HG03159 (cell line): ENCODE measurements around the gene FSTL5.

Experiments used
- ATAC-seq: cut with Tn5 transposase; IDR thresholded peaks from one replicate; pipeline ENCODE4 v1.9.1; 2021; ENCODE audit warnings: mild to moderate bottlenecking, moderate library complexity; ENCODE audit not compliant: unreplicated experiment

Gene FSTL5

DNA sequence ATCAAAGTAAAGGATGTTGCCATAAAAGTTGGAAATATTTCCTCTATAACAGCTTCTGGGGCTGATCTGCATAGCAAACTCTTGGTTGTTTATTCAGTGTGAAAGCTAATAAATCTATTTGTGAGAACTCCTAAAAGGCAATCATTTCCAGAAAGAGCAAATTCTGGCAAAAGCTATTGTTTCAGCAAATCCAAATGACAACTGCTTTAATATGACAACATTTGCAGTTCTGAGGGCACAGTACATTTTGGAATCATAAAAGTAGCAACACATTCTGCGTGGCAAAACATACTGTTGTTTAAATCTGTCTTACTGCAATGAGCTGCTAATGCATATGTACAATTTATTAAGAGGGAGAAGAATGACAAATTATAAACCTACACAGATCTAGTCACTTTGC, 818.1 kb downstream of the FSTL5 start:
- ATAC-seq: no peak

GRCh38 chr4:161343569-161343950, 820.2 kb downstream of the FSTL5 start:
- no peak for ATAC-seq

- no peak for ATAC-seq
Observed at GRCh38 chr4:161342881-161343568, 820.8 kb downstream of the FSTL5 start.

DNA sequence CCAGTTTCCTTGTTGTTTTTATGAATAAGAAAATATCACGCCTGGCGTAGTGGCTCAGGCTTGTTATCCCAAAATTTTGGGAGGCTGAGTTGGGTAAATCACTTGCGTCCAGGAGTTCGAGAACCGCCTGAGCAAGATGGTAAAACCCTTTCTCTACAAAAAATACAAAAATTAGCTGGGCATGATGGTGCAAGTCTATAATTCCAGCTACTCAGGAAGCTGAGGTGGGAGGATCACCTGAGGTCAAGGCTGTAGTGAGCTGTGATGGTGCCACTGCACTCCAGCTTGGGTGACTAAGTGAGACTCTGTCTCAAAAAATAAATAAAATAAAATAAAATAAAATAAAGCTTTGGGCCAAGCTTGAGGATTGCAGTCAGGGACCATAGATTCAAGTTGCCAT, 827.2 kb downstream of the FSTL5 start:
- ATAC-seq: no peak

- no peak for ATAC-seq
Observed at GRCh38 chr4:161336016-161336530, 827.7 kb downstream of the FSTL5 start.
